ENCODE results near the gene TGIF2. TPM values are rescaled to one million over a fixed set of nuclear protein-coding genes. Genes with fewer than 3 reads are reported as not detected.

TGIF2 gene
- total and polyA plus RNA-seq, 2 of the 13 experiments (the other 11 are each of a cell fraction or from before 2014, with no cell fraction given): 41.3 to 53.9 TPM

- TF ChIP-seq ZBTB14 (CRISPR knock-in tag; IDR thresholded peaks at IDR 0.05) (no peak), MIXL1 (CRISPR knock-in tag; IDR thresholded peaks at IDR 0.05) (no peak), HOMEZ (CRISPR knock-in tag; IDR thresholded peaks at IDR 0.05; ENCODE audit: low read depth) (no peak), ATF6 (CRISPR knock-in tag; conservative IDR thresholded peaks at IDR 0.05) (no peak), CREB3 (CRISPR knock-in tag; IDR thresholded peaks at IDR 0.05) (no peak), PAWR (CRISPR knock-in tag; IDR thresholded peaks at IDR 0.05; ENCODE audit: borderline replicate concordance) (no peak), ZBTB7A (CRISPR knock-in tag; IDR thresholded peaks at IDR 0.05) (no peak), NR1H2 (CRISPR knock-in tag; IDR thresholded peaks at IDR 0.05; ENCODE audit: borderline replicate concordance, low read depth) (no peak), CCAR2 (optimal IDR thresholded peaks at IDR 0.05; ENCODE audit: low read depth, low read length) (no peak), LCORL (IDR thresholded peaks at IDR 0.05) (no peak), LCORL (CRISPR knock-in tag; IDR thresholded peaks at IDR 0.05) (no peak), TBP (CRISPR knock-in tag; IDR thresholded peaks at IDR 0.05) (no peak), SRY (CRISPR knock-in tag; IDR thresholded peaks at IDR 0.05) (0 out of 2 replicates have a peak, but pooled peaks have one; percentile 9), PRPF4 (IDR thresholded peaks at IDR 0.05; ENCODE audit: low read depth, low read length, poor library complexity, severe bottlenecking) (no peak), ZNF275 (CRISPR knock-in tag; IDR thresholded peaks at IDR 0.05; ENCODE audit: borderline replicate concordance) (no peak), HOXA7 (CRISPR knock-in tag; IDR thresholded peaks at IDR 0.05) (no peak), CENPX (CRISPR knock-in tag; IDR thresholded peaks at IDR 0.05) (no peak), ZNF737 (CRISPR knock-in tag; IDR thresholded peaks at IDR 0.05; ENCODE audit: borderline replicate concordance) (peak; percentile 42; the same call in 1 of the 2 replicates), SIX1 (CRISPR knock-in tag; IDR thresholded peaks at IDR 0.05; ENCODE audit: borderline replicate concordance) (no peak), CC2D1A (CRISPR knock-in tag; IDR thresholded peaks at IDR 0.05) (no peak), E2F1 (CRISPR knock-in tag; IDR thresholded peaks at IDR 0.05) (no peak)
Measured at GRCh38 chr20:36633285-36633772, 59.9 kb downstream of the TGIF2 start (continued).
